ENCODE results near the gene KDM7A.
"Not testable (repeated sequence)": the region's sequence is repeated elsewhere in the genome, so short reads cannot be mapped to it uniquely, and the experiment has no call there.

Gene KDM7A

DNA sequence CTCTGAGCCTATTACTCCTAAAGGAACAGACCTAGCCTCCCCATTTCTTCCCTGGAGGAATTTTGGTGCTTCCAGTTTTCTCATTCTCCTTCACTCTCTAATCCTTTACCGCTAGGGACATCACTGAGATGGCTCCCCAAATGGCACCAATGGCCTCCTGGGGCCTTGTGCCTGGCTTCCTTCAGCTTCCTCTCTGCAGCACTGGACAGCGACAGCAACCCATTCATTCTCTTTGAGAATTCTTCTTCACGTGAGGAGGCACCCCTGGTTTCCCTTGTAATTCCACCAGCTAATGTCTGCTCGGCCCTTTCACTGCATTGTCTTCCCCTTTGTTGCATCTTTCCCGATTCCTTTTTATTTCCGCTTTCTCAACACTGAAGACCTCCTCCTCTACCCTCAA, 24.6 kb upstream of the KDM7A start:
- no peak for DNase-seq

GRCh38 chr7:140200061-140200989, 23.5 kb upstream of the KDM7A start:
- no peak for DNase-seq

DNA sequence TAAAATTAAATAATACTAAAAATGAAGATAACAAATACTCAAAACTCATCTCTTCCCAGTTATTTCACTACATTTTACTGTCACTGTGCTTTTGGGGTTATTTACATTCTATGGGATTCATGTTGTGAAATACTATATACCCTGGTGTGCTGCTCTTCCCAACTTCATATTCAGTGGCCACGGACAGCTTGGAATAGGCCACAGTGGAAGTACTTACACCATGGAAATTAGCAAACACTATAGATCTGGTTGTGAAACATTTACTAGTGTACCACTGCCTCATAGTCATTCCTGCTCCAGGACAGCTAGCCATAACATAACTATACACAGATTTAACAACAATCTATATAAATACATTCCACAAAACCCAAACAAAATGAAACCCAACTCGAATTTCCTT, 21.2 kb upstream of the KDM7A start:
- DNase-seq = no peak

GRCh38 chr7:140197218-140197890, 20.6 kb upstream of the KDM7A start:
- no peak for DNase-seq

- no peak for DNase-seq
Measured at GRCh38 chr7:140196361-140197217, 19.8 kb upstream of the KDM7A start.

GRCh38 chr7:140195859-140196258, 19.1 kb upstream of the KDM7A start:
- DNase-seq = no peak

GRCh38 chr7:140192620-140193019, 15.8 kb upstream of the KDM7A start:
- peak; percentile 21 for DNase-seq

- no peak for DNase-seq
Measured at GRCh38 chr7:140192176-140192575, 15.4 kb upstream of the KDM7A start.

DNA sequence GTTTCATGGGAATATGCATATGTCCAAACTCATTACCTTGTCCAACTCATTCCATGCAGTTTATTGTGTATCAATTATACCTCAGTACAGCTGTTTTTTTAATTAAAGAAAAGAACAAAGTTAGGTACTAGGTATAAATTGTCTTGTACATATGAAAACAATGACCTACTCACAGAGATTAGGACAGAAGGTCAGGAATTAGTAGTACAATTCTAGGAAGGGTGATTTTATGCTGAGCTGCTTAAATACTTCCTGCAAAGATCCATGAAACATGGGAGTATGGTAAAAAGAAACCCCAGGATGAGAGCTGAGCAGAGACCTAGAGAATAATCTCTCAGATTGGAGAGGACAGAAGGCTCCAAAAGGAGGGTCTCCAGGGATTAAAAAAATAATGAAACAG, 13.8 kb upstream of the KDM7A start:
- no peak for DNase-seq

- DNase-seq = no peak
Measured at GRCh38 chr7:140189917-140190316, 13.1 kb upstream of the KDM7A start.

DNA sequence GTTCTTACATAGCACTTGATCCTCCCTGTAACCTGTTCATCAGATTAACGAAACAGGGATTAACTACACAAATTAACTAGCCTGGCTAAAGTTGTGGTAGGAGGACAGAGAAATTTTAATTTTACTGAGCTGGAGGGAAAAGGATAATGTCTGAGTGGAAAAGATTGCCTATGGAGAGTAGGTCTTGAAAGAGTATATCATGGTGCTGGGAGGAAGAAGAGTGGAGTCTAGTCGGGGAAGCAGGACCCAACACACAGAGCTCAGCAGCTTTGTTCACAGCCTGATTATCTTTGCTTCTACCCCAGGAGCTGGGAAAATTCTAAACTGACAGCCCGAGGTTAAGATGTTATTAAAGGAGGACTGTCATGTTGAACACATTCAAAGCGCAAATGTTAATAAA, 6.1 kb upstream of the KDM7A start:
- DNase-seq = no peak

GRCh38 chr7:140179339-140179738, 2.6 kb upstream of the KDM7A start:
- DNase-seq = no peak

DNA sequence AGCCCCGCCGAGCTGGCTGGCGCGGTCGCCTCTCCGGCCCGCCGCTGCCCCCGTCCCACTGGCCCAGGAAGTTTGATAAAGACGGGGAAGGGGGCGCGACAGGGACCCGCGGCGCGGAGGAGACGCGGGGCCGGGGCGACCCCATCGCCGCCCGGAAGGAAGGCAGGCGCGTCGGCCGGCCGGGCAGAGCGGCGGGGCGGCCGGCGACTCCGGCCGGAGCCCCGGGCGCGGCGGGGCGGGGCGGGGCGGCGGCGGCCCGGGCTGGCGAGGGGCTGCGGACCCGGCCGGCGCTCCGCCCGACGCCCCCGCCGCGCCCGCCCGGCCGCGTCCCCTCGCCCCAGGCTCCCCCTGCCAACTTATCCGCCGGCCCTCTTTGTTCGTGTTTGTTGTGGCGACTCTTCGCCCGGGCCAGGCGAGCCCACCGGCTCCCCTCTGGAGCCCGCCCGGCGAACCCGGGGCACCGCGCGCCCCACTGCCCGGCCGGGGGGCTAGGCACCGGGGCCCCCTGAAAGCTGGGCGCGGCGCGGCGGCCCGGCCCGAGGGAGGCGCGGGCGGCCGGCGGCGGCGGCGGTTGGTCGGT, 571 bp downstream of the KDM7A start:
- no peak for DNase-seq

DNA sequence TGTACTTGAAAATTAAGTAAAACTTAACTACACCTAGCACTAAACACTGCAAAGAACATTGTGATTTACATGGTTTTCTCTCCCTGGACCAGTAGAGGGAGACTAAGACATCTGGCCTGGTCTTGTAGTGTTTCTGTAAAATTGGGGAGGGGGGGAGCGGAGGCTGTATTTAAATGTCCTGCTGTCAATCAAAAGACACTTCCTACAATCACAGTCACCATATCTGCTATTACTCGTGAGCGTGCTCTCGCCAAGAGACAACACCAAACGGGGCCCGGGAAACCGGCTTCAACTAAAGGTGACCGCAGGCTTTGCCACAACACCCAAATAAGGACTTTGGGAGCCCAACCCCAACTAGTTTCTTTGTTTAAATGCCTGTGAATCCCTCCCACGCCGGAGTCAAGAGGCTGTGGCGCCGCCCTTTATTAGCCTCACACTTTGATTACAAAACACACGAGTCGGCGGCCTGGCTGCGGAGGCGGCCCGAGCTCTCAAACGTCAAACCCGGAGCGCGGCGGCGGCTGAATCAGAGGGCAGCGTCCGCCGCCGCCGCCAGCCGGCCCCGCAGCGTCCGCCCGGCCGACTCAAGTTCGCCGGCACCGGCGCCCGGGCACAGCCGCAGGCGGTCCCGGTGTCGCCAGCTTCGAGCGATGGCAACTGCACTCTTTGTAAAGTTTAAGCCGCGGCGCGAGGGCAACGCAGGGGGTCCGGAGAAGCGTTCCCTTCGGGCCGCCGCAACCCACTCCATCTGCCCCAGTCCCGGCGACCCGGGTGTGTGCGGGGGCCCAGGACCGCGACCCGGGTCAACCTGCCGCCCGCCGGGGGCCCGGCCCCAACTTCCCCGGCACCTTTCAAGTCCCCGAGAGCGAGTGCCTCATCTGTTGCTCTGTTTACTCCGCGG, 1.3 kb downstream of the KDM7A start:
- peak; percentile 91 for DNase-seq

GRCh38 chr7:140174217-140174616, 2.6 kb downstream of the KDM7A start:
- no peak for DNase-seq

DNA sequence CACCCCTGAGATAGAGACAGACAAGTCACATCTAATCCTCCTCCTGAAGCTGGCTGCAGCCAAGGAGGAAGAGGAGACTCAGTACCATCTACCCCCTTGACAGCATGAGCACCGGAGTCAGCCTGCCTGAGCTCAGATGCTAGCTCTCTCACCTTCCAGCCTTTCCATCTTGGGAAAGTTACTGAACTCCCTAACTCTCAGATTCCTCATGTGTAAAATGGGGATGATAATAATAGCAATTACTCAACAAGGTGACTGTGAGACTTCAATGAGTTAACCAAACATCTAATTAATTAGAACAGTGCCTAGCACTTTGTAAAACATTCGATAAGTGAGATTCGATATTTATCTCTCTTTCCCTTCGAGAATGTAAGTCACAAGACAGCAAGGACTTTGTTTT, 6.4 kb downstream of the KDM7A start:
- no peak for DNase-seq

GRCh38 chr7:140168816-140169215, 8.0 kb downstream of the KDM7A start:
- DNase-seq = no peak

DNA sequence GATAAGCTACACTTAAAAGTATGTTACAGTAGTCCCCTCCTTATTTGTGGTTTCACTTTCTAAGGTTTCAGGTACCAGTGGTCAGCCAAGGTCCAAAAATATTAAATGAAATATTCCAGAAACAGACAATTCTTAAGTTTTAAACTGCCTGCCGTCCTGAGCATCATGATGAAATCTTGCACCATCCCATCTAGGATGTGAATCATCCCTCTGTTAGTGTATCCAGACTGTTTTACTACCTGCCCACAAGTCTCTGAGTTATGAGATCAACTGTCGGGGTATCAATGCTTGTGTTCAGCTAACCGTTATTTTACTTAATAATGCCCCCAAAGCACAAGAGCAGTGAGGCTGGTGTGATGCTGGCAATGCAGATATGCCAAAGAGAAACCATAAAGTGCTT, 11.4 kb downstream of the KDM7A start:
- DNase-seq = no peak

GRCh38 chr7:140162081-140162480, 14.7 kb downstream of the KDM7A start:
- DNase-seq = not testable (repeated sequence)

GRCh38 chr7:140161047-140161446, 15.7 kb downstream of the KDM7A start:
- no peak for DNase-seq

- no peak for DNase-seq
Measured at GRCh38 chr7:140160308-140160707, 16.5 kb downstream of the KDM7A start.

DNA sequence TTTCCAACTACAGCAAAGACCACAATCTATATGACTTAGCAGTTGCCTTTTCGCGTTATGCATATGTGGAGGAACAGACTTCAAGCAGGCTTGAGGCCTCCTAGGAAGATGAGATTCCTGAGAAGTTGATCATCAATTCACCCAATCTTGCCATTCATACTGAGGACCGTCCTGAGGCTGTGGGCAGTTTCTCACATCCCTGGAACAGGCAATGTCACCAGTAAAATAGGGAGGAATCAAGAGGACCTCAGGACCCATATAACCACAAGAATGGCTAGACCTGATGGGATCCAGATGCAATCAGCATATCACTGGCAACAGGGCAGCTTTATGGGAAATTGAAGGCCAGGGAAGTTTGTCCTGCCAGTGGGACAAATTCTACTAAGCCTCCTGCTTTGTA, 17.3 kb downstream of the KDM7A start:
- no peak for DNase-seq
